Mononuclear cell (primary cell): ENCODE results near the gene MPPED1. TPM values are rescaled to one million over a fixed set of nuclear protein-coding genes. Genes with fewer than 3 reads are reported as not detected.

Source experiments
- H3K27me3 ChIP-seq: 2 replicates; pipeline ENCODE4 v1.6.0; 2011; ENCODE audit warnings: low read length, control low read depth; ENCODE audit not compliant: insufficient read depth
- H3K4me1 ChIP-seq: 2 replicates; pipeline ENCODE4 v1.5.1; 2011; ENCODE audit warnings: mild to moderate bottlenecking, low read length, control low read depth; ENCODE audit not compliant: insufficient read depth
- H3K4me3 ChIP-seq: 2 replicates; pipeline ENCODE4 v1.5.1; 2011; ENCODE audit warnings: mild to moderate bottlenecking, low read length, moderate library complexity
- H3K9me3 ChIP-seq: 2 replicates; pipeline ENCODE4 v1.5.1; 2011; ENCODE audit warnings: low read depth, mild to moderate bottlenecking, control low read depth, low read length
- total RNA-seq: library from RNA; depleted of rRNA; stranded (reverse); fragments of >200 nt; gene quantifications from one replicate; pipeline ENCODE4 v1.2.3, GENCODE V29; 2012

The MPPED1 gene
- total RNA-seq, 1 donor = not detected

DNA sequence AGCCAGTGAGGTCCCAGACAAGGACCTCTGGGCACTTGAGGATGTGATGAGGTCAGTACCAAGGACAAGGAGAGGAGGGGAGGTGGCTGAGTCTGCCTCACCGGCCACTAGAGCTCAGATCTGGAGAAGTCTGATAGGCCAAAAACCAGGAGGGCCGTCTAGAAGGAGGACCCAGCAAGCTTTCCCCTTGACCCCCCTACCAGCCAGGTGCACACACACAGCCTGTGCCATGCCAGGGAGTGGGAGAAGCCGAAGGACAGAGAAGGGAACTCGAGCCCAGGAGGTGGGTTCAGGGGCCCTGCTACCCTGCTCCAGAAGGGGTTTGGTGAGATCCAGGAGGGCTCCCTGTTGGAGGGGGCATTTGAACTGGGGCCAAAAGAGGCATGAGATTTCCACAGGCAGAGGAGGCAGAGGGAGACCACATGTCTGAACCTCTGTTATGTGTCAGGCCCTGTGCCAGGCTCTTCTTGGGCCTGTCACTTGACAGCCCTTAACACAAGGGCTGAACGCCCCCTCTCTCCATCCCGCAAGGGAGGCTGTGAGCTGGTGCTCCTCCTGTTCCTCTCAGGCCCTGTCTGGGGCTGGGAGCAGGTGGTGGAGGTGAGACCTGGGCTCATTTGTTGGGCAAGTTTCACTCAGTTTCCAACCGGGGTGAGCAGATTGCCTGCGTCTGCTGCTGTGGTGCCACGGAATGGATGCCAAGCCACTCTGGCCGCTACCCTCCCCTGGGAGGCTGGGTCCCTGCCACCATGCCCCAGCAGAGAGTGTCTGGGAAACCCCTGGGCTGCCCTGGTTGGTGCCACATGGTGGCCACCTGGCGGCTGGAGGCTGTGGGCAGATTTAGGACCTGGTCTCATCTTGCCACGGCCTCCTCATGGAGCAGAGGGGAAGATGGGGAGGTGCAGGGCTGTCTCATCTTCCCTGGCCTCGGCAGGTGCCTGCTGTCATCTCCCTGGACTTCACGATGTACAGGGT lies 65.2 kb downstream of the MPPED1 start:
- no peak overlapping the region for H3K4me3 ChIP-seq
- no peaks in the 10 kb centered on the region for H3K9me3 ChIP-seq
- H3K4me1 ChIP-seq = peaks cover 23% of the 10 kb centered on the region
- no peaks in the 10 kb centered on the region for H3K27me3 ChIP-seq

DNA sequence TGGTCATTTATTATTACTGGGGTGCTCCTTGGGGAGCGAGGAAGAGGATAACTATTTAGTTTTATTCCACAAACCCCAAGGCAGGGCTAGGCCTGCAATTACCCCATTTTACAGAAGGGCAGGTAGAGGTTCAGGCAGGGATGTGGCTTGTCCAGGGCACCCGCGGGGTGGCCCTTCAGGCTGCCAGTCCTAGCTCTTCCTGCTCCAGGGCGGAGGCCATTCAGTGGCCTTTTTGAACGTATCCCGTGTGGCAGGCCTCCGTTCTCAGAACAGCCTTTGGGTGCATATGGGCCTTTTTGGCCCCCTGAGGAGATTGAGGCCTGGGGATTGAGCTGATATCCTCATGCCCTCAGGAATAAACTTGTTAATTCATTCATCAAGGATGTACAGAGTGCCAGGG lies 66.2 kb downstream of the MPPED1 start:
- H3K4me3 ChIP-seq = no peak overlapping the region
- H3K9me3 ChIP-seq = no peaks in the 10 kb centered on the region

DNA sequence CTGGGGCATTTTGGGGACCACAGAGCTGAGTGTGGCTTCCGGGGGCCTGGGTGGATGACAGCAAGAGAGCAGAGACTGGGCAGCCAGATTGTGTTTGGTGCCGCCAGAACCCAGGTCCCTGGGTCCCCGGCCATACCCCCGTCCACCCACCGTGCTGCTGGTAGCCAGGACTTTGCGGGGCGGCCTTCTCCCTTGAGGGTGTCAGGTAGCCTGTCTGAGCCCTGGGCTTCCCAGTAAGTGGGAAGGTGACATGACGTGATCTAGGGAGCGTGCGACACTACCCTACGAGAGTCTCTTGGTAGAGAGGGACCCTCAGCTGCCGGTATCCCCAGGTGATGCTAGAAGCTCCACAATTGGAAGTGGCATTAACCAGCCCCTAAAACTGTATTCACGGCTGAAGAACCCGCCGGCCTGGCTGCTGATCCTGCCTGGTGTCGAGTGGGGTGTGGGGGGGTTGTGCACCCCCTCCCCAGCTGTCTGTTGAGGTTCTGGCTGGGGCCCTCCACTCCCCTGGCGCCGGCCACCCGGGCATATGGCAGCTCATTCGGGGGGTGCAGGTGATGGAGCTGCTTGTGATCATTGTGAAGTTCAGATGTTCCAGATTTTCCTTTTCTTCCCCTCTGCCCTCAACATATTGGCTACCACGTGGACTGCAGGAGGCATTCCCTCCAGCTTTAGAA lies 66.9 kb downstream of the MPPED1 start:
- no peak overlapping the region for H3K4me3 ChIP-seq
- H3K9me3 ChIP-seq = no peaks in the 10 kb centered on the region
- peaks cover 29% of the 10 kb centered on the region for H3K4me1 ChIP-seq
- no peaks in the 10 kb centered on the region for H3K27me3 ChIP-seq

More for the DNA sequence above, 66.2 kb downstream of the MPPED1 start:
- peaks cover 29% of the 10 kb centered on the region for H3K4me1 ChIP-seq
- H3K27me3 ChIP-seq = no peaks in the 10 kb centered on the region

DNA sequence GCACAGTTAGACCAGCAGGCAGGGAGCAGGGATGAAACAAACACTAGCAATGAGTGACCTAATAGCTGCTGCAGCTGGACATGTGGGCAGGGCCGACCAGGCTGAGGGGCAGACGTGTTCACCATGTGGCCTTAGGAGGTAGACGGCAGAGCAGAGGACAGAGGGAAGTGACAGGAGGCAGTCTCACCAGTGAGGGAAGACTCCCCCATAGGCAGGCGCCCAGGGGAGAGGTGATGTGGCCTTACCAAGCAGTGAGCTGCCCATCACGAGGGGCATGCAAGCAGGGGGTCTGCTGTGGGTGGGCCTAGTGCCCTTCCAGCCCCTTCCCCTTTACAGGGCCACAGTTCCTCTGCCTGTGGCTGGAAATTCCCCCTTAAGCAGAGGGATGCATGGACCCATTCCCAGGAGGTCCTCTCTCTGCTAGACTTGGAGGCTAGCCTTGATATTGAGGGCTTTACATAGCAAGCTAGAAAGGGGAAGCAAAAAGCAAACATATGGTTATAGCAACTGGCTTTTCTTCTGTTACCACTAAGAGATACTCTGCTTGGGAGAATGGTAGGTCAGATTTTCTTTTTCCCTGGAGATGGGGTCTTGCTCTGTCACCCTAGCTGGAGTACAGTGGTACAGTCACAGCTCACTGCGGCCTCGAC lies 67.6 kb downstream of the MPPED1 start:
- H3K9me3 ChIP-seq = no peaks in the 10 kb centered on the region
- peaks cover 29% of the 10 kb centered on the region for H3K4me1 ChIP-seq
- H3K27me3 ChIP-seq = no peaks in the 10 kb centered on the region
- H3K4me3 ChIP-seq = no peak overlapping the region

DNA sequence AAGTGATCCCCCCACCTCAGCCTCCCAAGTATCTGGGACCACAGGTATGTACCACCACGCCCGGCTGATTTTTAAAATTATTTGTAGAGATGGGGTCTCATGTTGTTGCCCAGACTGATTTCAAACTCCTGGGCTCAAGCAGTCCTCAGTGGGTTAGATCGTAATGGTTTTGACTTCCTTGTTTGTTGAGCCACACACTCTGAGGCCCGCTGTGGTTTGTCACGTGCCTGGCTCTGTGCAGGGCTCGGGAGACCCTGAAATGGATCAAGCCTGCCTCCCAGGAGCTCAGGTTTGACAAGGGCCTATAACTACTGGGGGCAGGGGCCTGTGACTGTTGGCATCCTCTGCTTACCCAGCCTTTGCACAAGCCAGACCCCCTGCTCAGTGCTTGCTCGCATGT lies 68.1 kb downstream of the MPPED1 start:
- no peak overlapping the region for H3K4me3 ChIP-seq
- peaks cover 29% of the 10 kb centered on the region for H3K4me1 ChIP-seq
- no peaks in the 10 kb centered on the region for H3K27me3 ChIP-seq
- no peaks in the 10 kb centered on the region for H3K9me3 ChIP-seq

DNA sequence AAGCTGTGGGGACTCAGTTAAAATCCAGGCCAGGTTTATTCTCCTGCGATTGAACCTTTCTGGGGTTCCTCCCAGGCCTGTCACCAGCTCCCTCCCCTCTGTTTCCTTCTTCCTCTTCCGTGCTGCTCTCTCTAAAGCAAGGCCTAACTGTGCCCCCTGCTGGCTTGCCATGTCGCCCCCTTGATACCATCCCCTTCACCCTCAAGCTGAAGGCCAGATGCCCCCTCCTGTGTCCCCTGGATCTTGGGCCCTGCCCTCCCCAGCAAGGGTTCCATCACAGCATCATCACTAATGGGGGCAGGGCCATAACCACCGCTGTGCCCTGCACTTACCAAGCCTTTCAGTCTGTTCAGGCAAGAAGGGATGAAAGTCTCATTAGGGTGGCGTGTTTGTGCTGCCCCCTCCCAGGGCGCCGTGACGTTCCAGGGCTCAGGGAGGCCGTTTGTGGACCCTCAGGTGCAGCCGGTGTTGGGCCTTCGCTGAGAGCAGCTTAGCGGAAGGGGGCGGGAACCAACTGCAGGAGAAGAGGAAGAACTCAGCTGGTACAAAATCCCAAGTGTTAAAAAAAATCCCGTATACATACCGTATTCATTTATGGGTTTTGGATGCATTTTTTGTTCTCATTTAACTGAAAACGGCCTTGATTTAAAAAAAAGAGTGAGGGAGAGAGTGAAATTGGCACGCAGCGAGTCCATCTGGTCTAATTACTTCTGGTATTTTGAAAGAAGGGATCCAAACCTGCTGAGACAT lies 69.9 kb downstream of the MPPED1 start:
- H3K4me1 ChIP-seq = peaks cover 29% of the 10 kb centered on the region
- H3K9me3 ChIP-seq = no peaks in the 10 kb centered on the region
- peak overlapping the region; percentile 34 for H3K4me3 ChIP-seq
- H3K27me3 ChIP-seq = no peaks in the 10 kb centered on the region

GRCh38 chr22:43482318-43482625 lies 70.5 kb downstream of the MPPED1 start:
- Histone ChIP-seq H3K27me3 (no peaks in the 10 kb centered on the region), H3K4me3 (no peak overlapping the region), H3K4me1 (peaks cover 29% of the 10 kb centered on the region), H3K9me3 (no peaks in the 10 kb centered on the region)

DNA sequence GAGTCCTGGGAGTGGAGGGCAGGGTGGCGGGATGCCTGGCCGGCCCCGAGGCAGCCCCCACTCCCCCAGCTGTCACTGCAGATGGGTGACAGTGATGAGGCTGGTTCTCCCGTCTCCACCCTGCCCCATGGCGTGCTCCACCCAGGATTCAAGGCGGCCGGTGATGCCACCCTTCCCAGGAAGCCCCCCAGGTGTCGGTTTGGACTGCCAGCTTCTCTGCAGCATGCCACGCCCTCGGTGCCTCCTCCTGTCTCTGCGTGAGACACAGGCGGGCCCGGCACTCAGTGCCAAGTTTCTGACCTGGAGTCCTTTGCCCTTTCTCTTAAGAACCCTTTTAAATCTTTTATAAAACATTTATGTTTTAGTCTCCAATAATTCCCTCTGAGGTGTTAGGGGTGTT lies 71.5 kb downstream of the MPPED1 start:
- Histone ChIP-seq H3K27me3 (no peaks in the 10 kb centered on the region), H3K4me3 (no peak overlapping the region), H3K9me3 (no peaks in the 10 kb centered on the region), H3K4me1 (peaks cover 29% of the 10 kb centered on the region)

DNA sequence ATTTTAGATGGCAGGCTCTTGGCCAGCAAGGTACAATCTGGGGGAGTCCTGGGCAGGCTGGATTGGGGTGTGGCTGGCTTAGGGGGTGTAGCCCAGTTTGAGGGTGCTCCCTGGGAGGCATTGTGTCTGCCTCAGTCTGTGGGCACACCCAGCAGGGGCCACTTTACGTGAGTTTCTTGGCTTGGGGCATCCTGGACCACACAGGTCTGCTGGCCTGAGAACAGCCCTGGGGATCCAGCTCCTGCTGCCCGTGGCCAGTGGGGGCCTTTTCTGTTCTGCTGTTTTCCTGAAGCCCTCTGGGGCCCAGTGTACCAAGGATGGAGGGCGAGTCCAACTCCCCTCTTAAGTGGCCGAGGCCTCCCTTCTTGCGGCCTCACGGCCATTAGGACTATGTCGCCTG lies 71.9 kb downstream of the MPPED1 start:
- peaks cover 29% of the 10 kb centered on the region for H3K4me1 ChIP-seq

GRCh38 chr22:43484227-43484626 lies 72.4 kb downstream of the MPPED1 start:
- Histone ChIP-seq H3K4me1 (peaks cover 29% of the 10 kb centered on the region), H3K27me3 (no peaks in the 10 kb centered on the region), H3K4me3 (no peak overlapping the region), H3K9me3 (no peaks in the 10 kb centered on the region)

More for the DNA sequence above, 71.9 kb downstream of the MPPED1 start:
- Histone ChIP-seq H3K27me3 (no peaks in the 10 kb centered on the region), H3K9me3 (no peaks in the 10 kb centered on the region), H3K4me3 (no peak overlapping the region)

- peaks cover 17% of the 10 kb centered on the region for H3K4me1 ChIP-seq
Observed at GRCh38 chr22:43485502-43486089, 73.8 kb downstream of the MPPED1 start.

GRCh38 chr22:43487311-43488030 lies 75.7 kb downstream of the MPPED1 start:
- Histone ChIP-seq H3K4me3 (no peak overlapping the region), H3K9me3 (no peaks in the 10 kb centered on the region), H3K4me1 (peaks cover 1% of the 10 kb centered on the region), H3K27me3 (no peaks in the 10 kb centered on the region)

More at GRCh38 chr22:43485502-43486089, 73.8 kb downstream of the MPPED1 start:
- Histone ChIP-seq H3K9me3 (no peaks in the 10 kb centered on the region), H3K4me3 (no peak overlapping the region), H3K27me3 (no peaks in the 10 kb centered on the region)

- H3K4me1 ChIP-seq = no peaks in the 10 kb centered on the region
- no peaks in the 10 kb centered on the region for H3K9me3 ChIP-seq
- H3K4me3 ChIP-seq = no peak overlapping the region
- no peaks in the 10 kb centered on the region for H3K27me3 ChIP-seq
Observed at GRCh38 chr22:43488031-43488866, 76.4 kb downstream of the MPPED1 start.
